Measurements from ENCODE around the gene TSNAXIP1. TPM values are rescaled to one million over a fixed set of nuclear protein-coding genes. Genes with fewer than 3 reads are reported as not detected.

Gene TSNAXIP1, protein sequence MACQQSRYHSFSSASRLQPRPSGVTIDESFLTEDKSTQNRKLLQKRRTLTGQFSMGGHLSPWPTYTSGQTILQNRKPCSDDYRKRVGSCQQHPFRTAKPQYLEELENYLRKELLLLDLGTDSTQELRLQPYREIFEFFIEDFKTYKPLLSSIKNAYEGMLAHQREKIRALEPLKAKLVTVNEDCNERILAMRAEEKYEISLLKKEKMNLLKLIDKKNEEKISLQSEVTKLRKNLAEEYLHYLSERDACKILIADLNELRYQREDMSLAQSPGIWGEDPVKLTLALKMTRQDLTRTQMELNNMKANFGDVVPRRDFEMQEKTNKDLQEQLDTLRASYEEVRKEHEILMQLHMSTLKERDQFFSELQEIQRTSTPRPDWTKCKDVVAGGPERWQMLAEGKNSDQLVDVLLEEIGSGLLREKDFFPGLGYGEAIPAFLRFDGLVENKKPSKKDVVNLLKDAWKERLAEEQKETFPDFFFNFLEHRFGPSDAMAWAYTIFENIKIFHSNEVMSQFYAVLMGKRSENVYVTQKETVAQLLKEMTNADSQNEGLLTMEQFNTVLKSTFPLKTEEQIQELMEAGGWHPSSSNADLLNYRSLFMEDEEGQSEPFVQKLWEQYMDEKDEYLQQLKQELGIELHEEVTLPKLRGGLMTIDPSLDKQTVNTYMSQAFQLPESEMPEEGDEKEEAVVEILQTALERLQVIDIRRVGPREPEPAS
- 0.81 and 1.4 TPM in 2 replicates for total RNA-seq

DNA sequence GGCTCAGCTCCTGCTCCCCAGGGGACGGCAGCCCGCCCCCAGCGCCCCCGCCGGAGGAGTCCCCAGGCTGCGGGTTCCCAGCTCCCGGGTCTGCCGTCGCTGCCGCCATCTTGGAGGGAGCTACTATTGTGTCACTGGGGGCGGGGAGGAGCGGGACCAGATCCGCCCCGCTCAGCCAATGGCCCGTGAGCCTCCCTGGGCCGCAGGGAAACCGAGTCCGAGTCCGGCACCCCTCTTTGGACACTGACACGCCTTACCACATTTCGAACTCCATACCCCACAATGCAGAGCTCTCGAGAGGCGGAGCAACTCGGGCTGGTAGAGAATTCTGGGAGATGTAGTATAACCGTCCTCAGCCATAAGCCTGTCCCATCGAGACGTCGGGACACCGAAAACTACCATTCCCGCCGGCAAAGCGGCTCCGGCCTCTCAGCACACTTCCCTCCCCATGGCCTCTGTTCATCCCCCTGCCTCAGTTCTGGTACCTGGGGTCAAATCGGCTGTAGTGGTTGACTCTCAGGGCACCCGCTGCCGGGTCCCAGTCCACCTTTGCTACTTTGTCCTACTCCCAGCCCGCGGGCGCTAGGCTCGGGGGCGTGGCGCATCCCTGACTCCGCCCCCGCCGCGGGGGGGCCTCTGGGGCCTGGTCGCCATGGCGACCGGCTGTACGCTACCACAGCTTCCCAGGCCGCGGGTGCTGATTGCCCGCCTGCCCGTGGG is at the start of gene TSNAXIP1, which contains the start of gene RANBP10:
Gene TSNAXIP1, plus strand, starts transcription at position 462 of the 720 bp plus-strand sequence. CDS start 261 bp downstream, outside the sequence.
Gene RANBP10, minus strand, starts transcription at position 133 of the 720 bp plus-strand sequence. Its CDS starts 24 bp downstream, at position 109.

DNA sequence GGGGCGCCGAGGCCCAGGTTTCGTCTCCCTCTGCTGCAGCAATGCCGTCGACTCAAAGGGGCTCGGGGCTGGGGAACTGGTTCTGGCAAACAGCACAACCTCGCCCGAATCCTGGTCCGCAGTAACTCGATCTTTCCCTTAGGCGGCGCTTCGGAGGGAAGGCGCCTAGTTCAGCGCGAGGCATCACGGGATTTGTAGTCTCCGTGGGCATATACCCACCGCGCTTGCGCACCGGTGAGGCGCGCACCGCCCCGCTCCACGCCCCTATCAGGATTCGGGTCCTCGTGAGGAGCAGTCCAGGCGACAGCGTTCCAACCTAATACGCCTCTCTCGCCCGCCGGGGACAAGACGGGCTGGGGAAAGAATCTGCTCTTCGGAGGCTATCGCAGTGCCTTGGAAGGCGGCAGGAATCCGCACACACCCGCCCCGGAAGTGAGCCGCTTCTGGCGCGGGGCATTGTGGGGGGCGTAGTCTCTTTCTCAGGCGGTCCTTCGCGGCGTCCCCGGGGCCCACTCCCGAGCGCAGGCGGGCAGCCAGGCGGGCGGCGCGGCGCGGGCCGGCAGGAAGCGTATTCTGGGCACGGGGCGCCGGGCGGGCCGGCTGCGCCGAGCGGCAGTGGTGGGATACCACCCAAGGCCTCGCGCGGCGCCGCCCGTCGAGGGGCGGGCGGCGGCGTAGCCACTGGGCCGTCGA is 35.3 kb downstream of the TSNAXIP1 start, which contains the start of gene THAP11:
Gene THAP11, plus strand, starts transcription at position 505 of the 693 bp plus-strand sequence. CDS start 235 bp downstream, outside the sequence.

GRCh38 chr16:67846320-67847063 is 39.8 kb downstream of the TSNAXIP1 start, which contains the start of gene NUTF2:
Gene NUTF2, plus strand, starts transcription at chr16:67846933. Its CDS starts 18,198 bp downstream, at chr16:67865131.

DNA sequence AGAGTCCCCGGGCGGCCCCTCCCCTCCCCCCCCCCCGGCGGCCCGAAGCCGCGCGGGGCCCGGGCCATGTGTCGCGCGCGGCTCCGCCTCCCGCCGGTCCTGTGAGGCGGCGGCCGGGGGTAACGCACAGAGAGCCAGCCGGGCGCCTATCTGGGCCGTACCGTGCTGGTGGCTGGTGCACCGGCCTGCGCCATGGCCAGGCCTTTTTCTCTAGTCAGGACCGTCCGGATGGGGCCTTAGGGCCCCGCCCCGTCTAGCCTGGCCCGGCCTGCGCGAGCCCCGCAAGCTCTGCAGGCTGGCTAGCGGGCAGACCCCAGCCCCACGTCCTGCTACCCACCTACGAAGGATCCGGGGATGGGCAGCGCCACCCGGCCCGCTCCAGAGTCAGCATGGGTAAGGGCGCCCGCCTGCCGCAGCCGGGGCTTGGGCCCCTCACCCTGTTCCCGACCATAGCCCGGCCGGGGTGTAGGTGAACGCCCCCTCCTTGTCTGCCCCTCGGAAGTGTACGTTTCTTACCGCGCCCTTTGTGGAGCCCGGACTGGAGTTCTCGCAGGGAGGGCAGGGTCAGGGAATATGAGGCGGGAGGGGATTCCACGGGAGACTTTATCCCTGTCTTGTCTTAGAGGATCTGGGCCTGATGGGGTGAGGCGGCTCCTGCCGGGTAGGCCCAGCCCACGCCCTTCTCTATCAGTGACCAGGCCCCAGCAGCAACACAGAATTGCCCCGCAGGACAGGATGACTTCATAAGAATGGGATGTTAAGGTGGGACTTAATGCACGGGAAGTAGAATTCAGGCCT is 40.6 kb downstream of the TSNAXIP1 start, which contains the start of gene CENPT:
Gene CENPT, minus strand, starts transcription at position 630 of the 798 bp plus-strand sequence. CDS start 13,834 bp downstream, outside the sequence.

GRCh38 chr16:67872631-67873434 is 66.1 kb downstream of the TSNAXIP1 start, which contains the start of gene EDC4:
Gene EDC4, plus strand, starts transcription at chr16:67873052. Its CDS starts 210 bp downstream, at chr16:67873262.

Other genes starting within 250 kb of the TSNAXIP1 start
- 20.2 and 24.1 TPM in 2 replicates for gene CTCF, start 244.4 kb upstream of the TSNAXIP1 start, total RNA-seq
- 0.16 and 3.0 TPM in 2 replicates for gene CARMIL2, start 161.7 kb upstream of the TSNAXIP1 start, total RNA-seq
- 34.0 and 53.0 TPM in 2 replicates for gene ACD, start 146.6 kb upstream of the TSNAXIP1 start, total RNA-seq
- 5.5 and 9.0 TPM in 2 replicates for gene PARD6A, start 145.9 kb upstream of the TSNAXIP1 start, total RNA-seq
- gene ENKD1, start 140.1 kb upstream of the TSNAXIP1 start, total RNA-seq, result 16.0 and 23.8 TPM in 2 replicates
- 7.0 and 10.8 TPM in 2 replicates for gene C16orf86, start 140.1 kb upstream of the TSNAXIP1 start, total RNA-seq
- gene GFOD2, start 87.6 kb upstream of the TSNAXIP1 start, total RNA-seq, result 14.3 and 16.0 TPM in 2 replicates
- gene RANBP10, start 329 bp upstream of the TSNAXIP1 start, total RNA-seq, result 8.0 and 9.5 TPM in 2 replicates
- 39.8 and 43.0 TPM in 2 replicates for gene THAP11, start 35.4 kb downstream of the TSNAXIP1 start, total RNA-seq
- gene NUTF2, start 40.0 kb downstream of the TSNAXIP1 start, total RNA-seq, result 417 and 499 TPM in 2 replicates
- gene CENPT, start 40.8 kb downstream of the TSNAXIP1 start, total RNA-seq, result 28.9 and 40.6 TPM in 2 replicates
- gene EDC4, start 66.2 kb downstream of the TSNAXIP1 start, total RNA-seq, result 57.9 and 71.7 TPM in 2 replicates
- 1.5 TPM in 1 of 2 replicates, not detected in the other for gene NRN1L, start 78.0 kb downstream of the TSNAXIP1 start, total RNA-seq
- gene PSKH1, start 86.4 kb downstream of the TSNAXIP1 start, total RNA-seq, result 18.3 and 26.9 TPM in 2 replicates
- 0.38 and 0.65 TPM in 2 replicates for gene CTRL, start 125.0 kb downstream of the TSNAXIP1 start, total RNA-seq
- gene PSMB10, start 130.0 kb downstream of the TSNAXIP1 start, total RNA-seq, result 57.0 and 80.2 TPM in 2 replicates
- gene LCAT, start 137.2 kb downstream of the TSNAXIP1 start, total RNA-seq, result 6.5 and 11.4 TPM in 2 replicates
- gene SLC12A4, start 161.7 kb downstream of the TSNAXIP1 start, total RNA-seq, result 38.9 and 78.6 TPM in 2 replicates
- not detected in 2 replicates for gene DPEP3, start 173.6 kb downstream of the TSNAXIP1 start, total RNA-seq
- not detected in 2 replicates for gene DPEP2, start 192.6 kb downstream of the TSNAXIP1 start, total RNA-seq
- gene DPEP2NB, start 209.0 kb downstream of the TSNAXIP1 start, total RNA-seq, result not detected in 2 replicates
- 10.6 and 11.2 TPM in 2 replicates for gene DDX28, start 216.3 kb downstream of the TSNAXIP1 start, total RNA-seq
- 17.7 and 22.5 TPM in 2 replicates for gene DUS2, start 216.4 kb downstream of the TSNAXIP1 start, total RNA-seq